Suprapubic skin (tissue), 4 donors: ENCODE measurements around the gene MKNK2.

Source experiments
- CTCF ChIP-seq, 2 donors: fragments of 200-600 bp in 1 of 2; fragments of 450-650 bp in 1 of 2; sonication (generic) in 1 of 2; IDR thresholded peaks; one replicate each; pipeline ENCODE4 v1.5.1; 2016 to 2019; ENCODE audit warnings: antibody characterized with exemption in 2 of 2, mild to moderate bottlenecking in 1 of 2, moderate library complexity in 1 of 2
- EP300 ChIP-seq: sonication (generic); formaldehyde crosslinking; IDR thresholded peaks from one replicate; pipeline ENCODE4 v1.6.1; 2017; ENCODE audit warnings: antibody characterized with exemption
- POLR2A ChIP-seq, 2 donors: fragments of 450-650 bp; IDR thresholded peaks; one replicate each; pipeline ENCODE4 v1.6.1; 2017; ENCODE audit warnings: antibody characterized with exemption in 2 of 2, mild to moderate bottlenecking in 2 of 2, moderate library complexity in 2 of 2
- POLR2AphosphoS5 ChIP-seq, 3 donors: sonication (generic); formaldehyde crosslinking; IDR thresholded peaks; one replicate each; pipeline ENCODE4 v1.6.1; 2017; ENCODE audit warnings: antibody characterized with exemption in 3 of 3

GRCh38 chr19:2044709-2045500 lies 6.1 kb downstream of the MKNK2 start:
- TF ChIP-seq CTCF (IDR thresholded peaks at IDR 0.05) (no peak), POLR2A (IDR thresholded peaks at IDR 0.05) (no peak), POLR2AphosphoS5 (IDR thresholded peaks at IDR 0.05) (no peak), EP300 (no peak)
